WTC11 (cell line): ENCODE data around the gene SLIT3. TPM values are rescaled to one million over a fixed set of nuclear protein-coding genes. Genes with fewer than 3 reads are reported as not detected.

Experiments
- ATAC-seq: fragments of 200-7000 bp; cut with Tn5 transposase; 2 replicates; pipeline ENCODE4 v1.10.0; 2021; ENCODE audit warnings: mild to moderate bottlenecking, moderate library complexity
- CTCF ChIA-PET: fragments of 300-600 bp; sonication (Branson Sonifier 250); formaldehyde crosslinking; loops from one replicate; lab custom pipeline; 2021; ENCODE audit warnings: antibody characterized with exemption; lab: Charles Lee
- POLR2A ChIA-PET: fragments of 350-600 bp; sonication (Branson Sonifier 250); formaldehyde crosslinking; loops from one replicate; lab custom pipeline; 2021; ENCODE audit warnings: antibody characterized with exemption; lab: Charles Lee
- DNase-seq: peaks from one replicate; pipeline ENCODE4 v3.0.0; 2021; ENCODE audit warnings: low spot score
- H3K27ac Mint-ChIP-seq: 2 replicates; pipeline ENCODE4 v1.8.0; 2021; ENCODE audit warnings: mixed read lengths
- H3K27me3 Mint-ChIP-seq: 2 replicates; pipeline ENCODE4 v1.8.0; 2021; ENCODE audit warnings: low read depth, mild to moderate bottlenecking, moderate library complexity, mixed read lengths
- H3K36me3 Mint-ChIP-seq: 2 replicates; pipeline ENCODE4 v1.8.0; 2021; ENCODE audit warnings: mixed read lengths
- H3K4me1 Mint-ChIP-seq: 2 replicates; pipeline ENCODE4 v1.8.0; 2022; ENCODE audit warnings: mixed read lengths
- H3K4me3 Mint-ChIP-seq: 2 replicates; pipeline ENCODE4 v1.8.0; 2021; ENCODE audit warnings: mild to moderate bottlenecking, moderate library complexity, mixed read lengths
- H3K9me3 Mint-ChIP-seq: 2 replicates; pipeline ENCODE4 v1.8.0; 2021; ENCODE audit warnings: mixed read lengths
- CREM ChIP-seq: sonication (generic); formaldehyde crosslinking; IDR thresholded peaks from 2 replicates; pipeline ENCODE4 v1.8.1; 2022; ENCODE audit warnings: mild to moderate bottlenecking, missing genetic modification reagents, moderate library complexity
- FOXJ3 ChIP-seq: sonication (generic); formaldehyde crosslinking; IDR thresholded peaks from 2 replicates; pipeline ENCODE4 v1.9.0; 2021; ENCODE audit warnings: missing genetic modification reagents, mild to moderate bottlenecking, borderline replicate concordance
- GABPB1 ChIP-seq: sonication (generic); formaldehyde crosslinking; IDR thresholded peaks from 2 replicates; pipeline ENCODE4 v1.8.1; 2023; ENCODE audit warnings: mild to moderate bottlenecking, missing genetic modification reagents
- KAT7 ChIP-seq: sonication (generic); formaldehyde crosslinking; IDR thresholded peaks from 2 replicates; pipeline ENCODE4 v1.8.1; 2023; ENCODE audit warnings: missing genetic modification reagents, mild to moderate bottlenecking, borderline replicate concordance
- MLX ChIP-seq: sonication (generic); formaldehyde crosslinking; IDR thresholded peaks from 2 replicates; pipeline ENCODE4 v1.8.1; 2023; ENCODE audit warnings: mild to moderate bottlenecking, missing genetic modification reagents, moderate library complexity
- NR3C1 ChIP-seq: sonication (generic); formaldehyde crosslinking; conservative IDR thresholded peaks from 2 replicates; pipeline ENCODE4 v1.8.1; 2023; ENCODE audit warnings: low read depth, mild to moderate bottlenecking, missing genetic modification reagents
- PRRX2 ChIP-seq: fragments of 250-450 bp; sonication (Bioruptor Pico); IDR thresholded peaks from 2 replicates; pipeline ENCODE4 v1.8.0; 2021; ENCODE audit warnings: mild to moderate bottlenecking
- STAT6 ChIP-seq: sonication (generic); formaldehyde crosslinking; conservative IDR thresholded peaks from 2 replicates; pipeline ENCODE4 v1.8.1; 2023; ENCODE audit warnings: mild to moderate bottlenecking, low read depth, missing genetic modification reagents, moderate library complexity
- ZNF317 ChIP-seq: sonication (generic); formaldehyde crosslinking; IDR thresholded peaks from 2 replicates; pipeline ENCODE4 v1.8.1; 2023; ENCODE audit warnings: low read depth, mild to moderate bottlenecking, moderate library complexity, missing genetic modification reagents, borderline replicate concordance
- ZNF423 ChIP-seq: fragments of 250-450 bp; sonication (Bioruptor Pico); IDR thresholded peaks from 2 replicates; pipeline ENCODE4 v2.1.2; 2022; ENCODE audit warnings: mild to moderate bottlenecking, moderate library complexity
- ZNF425 ChIP-seq: fragments of 250-450 bp; sonication (Bioruptor Pico); conservative IDR thresholded peaks from 2 replicates; pipeline ENCODE4 v1.9.0; 2021; ENCODE audit warnings: mild to moderate bottlenecking
- total RNA-seq: library from RNA; stranded (reverse); gene quantifications from 3 replicates; pipeline ENCODE4 v1.2.3, GENCODE V29; 2021
- TF ChIP-seq, protein P1 (sequence below): sonication (generic); formaldehyde crosslinking; IDR thresholded peaks from 2 replicates; pipeline ENCODE4 v1.8.1; 2022; ENCODE audit warnings: low read depth, missing genetic modification reagents, borderline replicate concordance
- TF ChIP-seq, protein P2 (sequence below): sonication (generic); formaldehyde crosslinking; IDR thresholded peaks from 2 replicates; pipeline ENCODE4 v1.8.0; 2023; ENCODE audit warnings: mild to moderate bottlenecking, missing genetic modification reagents
- TF ChIP-seq, protein P3 (sequence below): fragments of 250-450 bp; sonication (Bioruptor Pico); IDR thresholded peaks from 2 replicates; pipeline ENCODE4 v1.9.0; 2021; ENCODE audit warnings: mild to moderate bottlenecking

The SLIT3 gene
- total RNA-seq, 1 experiment from 2014 or later: 1.9 TPM

GRCh38 chr5:168714046-168714445 lies 586.9 kb downstream of the SLIT3 start:
- no peak overlapping the region for H3K4me3 Mint-ChIP-seq
- POLR2A ChIA-PET: no interaction called here
- DNase-seq (no peak), ATAC-seq (no peak)
- CTCF ChIA-PET: interaction anchor here (1.0 to 2.0 kb wide), 3 partner anchors 34 to 202 kb away, joined by 3 to 10 read pairs (median 5); no protein-coding TSS in a partner anchor
- no peaks in the 10 kb centered on the region for H3K27me3 Mint-ChIP-seq
- peaks cover 24% of the 10 kb centered on the region for H3K4me1 Mint-ChIP-seq
- H3K36me3 Mint-ChIP-seq: no peaks in the 10 kb centered on the region
- TF ChIP-seq ZNF425 (CRISPR knock-in tag): no peak
- no peak for TF ChIP-seq CREM (CRISPR knock-in tag)
- no peak for TF ChIP-seq MLX (CRISPR knock-in tag)
- TF ChIP-seq STAT6: no peak
- TF ChIP-seq NR3C1 (CRISPR knock-in tag): no peak
- TF ChIP-seq, protein P1, sequence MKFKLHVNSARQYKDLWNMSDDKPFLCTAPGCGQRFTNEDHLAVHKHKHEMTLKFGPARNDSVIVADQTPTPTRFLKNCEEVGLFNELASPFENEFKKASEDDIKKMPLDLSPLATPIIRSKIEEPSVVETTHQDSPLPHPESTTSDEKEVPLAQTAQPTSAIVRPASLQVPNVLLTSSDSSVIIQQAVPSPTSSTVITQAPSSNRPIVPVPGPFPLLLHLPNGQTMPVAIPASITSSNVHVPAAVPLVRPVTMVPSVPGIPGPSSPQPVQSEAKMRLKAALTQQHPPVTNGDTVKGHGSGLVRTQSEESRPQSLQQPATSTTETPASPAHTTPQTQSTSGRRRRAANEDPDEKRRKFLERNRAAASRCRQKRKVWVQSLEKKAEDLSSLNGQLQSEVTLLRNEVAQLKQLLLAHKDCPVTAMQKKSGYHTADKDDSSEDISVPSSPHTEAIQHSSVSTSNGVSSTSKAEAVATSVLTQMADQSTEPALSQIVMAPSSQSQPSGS (CRISPR knock-in tag): no peak
- TF ChIP-seq KAT7 (CRISPR knock-in tag): no peak
- TF ChIP-seq ZNF423 (CRISPR knock-in tag): no peak
- TF ChIP-seq ZNF317: no peak
- TF ChIP-seq, protein P2, sequence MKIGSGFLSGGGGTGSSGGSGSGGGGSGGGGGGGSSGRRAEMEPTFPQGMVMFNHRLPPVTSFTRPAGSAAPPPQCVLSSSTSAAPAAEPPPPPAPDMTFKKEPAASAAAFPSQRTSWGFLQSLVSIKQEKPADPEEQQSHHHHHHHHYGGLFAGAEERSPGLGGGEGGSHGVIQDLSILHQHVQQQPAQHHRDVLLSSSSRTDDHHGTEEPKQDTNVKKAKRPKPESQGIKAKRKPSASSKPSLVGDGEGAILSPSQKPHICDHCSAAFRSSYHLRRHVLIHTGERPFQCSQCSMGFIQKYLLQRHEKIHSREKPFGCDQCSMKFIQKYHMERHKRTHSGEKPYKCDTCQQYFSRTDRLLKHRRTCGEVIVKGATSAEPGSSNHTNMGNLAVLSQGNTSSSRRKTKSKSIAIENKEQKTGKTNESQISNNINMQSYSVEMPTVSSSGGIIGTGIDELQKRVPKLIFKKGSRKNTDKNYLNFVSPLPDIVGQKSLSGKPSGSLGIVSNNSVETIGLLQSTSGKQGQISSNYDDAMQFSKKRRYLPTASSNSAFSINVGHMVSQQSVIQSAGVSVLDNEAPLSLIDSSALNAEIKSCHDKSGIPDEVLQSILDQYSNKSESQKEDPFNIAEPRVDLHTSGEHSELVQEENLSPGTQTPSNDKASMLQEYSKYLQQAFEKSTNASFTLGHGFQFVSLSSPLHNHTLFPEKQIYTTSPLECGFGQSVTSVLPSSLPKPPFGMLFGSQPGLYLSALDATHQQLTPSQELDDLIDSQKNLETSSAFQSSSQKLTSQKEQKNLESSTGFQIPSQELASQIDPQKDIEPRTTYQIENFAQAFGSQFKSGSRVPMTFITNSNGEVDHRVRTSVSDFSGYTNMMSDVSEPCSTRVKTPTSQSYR: no peak
- no peak for TF ChIP-seq PRRX2 (CRISPR knock-in tag)
- TF ChIP-seq, protein P3, sequence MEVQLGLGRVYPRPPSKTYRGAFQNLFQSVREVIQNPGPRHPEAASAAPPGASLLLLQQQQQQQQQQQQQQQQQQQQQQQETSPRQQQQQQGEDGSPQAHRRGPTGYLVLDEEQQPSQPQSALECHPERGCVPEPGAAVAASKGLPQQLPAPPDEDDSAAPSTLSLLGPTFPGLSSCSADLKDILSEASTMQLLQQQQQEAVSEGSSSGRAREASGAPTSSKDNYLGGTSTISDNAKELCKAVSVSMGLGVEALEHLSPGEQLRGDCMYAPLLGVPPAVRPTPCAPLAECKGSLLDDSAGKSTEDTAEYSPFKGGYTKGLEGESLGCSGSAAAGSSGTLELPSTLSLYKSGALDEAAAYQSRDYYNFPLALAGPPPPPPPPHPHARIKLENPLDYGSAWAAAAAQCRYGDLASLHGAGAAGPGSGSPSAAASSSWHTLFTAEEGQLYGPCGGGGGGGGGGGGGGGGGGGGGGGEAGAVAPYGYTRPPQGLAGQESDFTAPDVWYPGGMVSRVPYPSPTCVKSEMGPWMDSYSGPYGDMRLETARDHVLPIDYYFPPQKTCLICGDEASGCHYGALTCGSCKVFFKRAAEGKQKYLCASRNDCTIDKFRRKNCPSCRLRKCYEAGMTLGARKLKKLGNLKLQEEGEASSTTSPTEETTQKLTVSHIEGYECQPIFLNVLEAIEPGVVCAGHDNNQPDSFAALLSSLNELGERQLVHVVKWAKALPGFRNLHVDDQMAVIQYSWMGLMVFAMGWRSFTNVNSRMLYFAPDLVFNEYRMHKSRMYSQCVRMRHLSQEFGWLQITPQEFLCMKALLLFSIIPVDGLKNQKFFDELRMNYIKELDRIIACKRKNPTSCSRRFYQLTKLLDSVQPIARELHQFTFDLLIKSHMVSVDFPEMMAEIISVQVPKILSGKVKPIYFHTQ (CRISPR knock-in tag): no peak
- no peak for TF ChIP-seq FOXJ3 (CRISPR knock-in tag)
- no peak for TF ChIP-seq GABPB1
- TF ChIP-seq, all 79 proteins: peak for 0
- Mint-ChIP-seq H3K9me3 (no peaks in the 10 kb centered on the region), H3K27ac (no peak overlapping the region)
